ENCODE results near the gene MEF2A.
A peak's percentile ranks its signal among the peaks of the same experiment; 100 is the strongest.

Gene MEF2A

DNA sequence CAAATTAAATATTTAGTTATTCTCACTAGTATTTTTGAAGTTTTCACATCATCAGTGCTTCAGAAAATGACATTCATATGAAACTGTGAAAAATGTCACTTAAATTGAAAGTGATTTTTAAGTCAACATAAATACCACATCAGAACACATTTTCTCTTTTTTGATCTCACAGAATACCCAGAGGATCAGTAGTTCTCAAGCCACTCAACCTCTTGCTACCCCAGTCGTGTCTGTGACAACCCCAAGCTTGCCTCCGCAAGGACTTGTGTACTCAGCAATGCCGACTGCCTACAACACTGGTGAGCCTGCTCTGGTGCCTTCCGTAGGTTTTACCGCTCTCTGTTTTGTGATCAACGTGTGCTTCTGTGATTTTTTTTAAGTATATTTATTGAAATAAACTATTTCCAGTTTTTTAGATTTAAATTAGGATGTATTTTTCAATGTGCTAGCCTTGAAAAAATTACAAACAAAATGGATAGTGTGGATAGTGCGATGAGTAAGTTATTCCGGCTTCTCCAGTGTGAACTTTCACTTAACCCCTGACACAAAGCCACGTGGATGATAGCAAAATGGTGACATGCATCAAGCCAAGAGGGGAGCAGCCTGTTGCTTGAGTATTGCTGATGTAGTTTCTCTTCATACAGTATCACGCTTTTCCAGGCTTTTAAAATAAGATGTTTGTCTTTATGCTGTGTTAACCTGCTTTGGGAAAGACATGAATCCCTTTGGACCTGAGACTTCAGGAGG is 140.9 kb downstream of the MEF2A start:
- no peak for DNase-seq (ENCODE audit: low spot score)

DNA sequence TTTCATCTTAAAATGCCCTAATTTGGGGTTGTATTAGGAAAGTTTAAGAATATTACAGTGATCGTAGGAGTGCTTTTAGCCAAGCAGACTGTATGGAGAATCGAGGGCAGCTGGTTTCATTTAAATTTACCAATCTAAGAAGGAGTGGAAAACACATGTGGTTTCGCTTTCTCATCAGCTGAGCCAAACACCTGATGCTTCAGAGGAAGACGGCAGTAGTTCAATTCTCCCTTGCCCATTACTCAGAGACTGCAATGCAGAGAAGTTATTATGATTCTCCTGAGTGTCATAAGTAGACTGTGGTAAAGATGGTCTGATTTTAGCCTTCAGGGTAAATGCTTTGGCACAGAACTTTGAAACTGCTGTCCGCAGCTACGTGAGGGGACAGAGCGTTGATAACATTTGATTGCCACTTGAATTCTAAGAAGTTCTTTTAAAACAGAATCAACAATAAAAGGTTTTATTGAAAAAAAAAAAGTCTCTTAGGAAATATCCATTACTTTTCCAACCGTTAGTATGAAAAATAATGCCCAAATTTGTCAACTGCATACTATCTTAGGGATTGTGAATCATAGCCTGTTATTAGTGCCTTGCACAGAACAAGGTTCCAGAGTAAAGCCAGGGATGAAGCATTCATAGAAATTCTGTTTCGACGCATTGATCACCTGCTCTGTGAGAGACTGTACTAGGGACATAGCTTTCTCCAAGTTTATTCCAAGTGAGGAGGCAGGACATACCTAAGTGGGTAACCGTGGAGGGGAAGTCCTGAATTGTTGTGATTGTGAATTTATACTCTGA is 141.9 kb downstream of the MEF2A start:
- no peak for DNase-seq (ENCODE audit: low spot score)

DNA sequence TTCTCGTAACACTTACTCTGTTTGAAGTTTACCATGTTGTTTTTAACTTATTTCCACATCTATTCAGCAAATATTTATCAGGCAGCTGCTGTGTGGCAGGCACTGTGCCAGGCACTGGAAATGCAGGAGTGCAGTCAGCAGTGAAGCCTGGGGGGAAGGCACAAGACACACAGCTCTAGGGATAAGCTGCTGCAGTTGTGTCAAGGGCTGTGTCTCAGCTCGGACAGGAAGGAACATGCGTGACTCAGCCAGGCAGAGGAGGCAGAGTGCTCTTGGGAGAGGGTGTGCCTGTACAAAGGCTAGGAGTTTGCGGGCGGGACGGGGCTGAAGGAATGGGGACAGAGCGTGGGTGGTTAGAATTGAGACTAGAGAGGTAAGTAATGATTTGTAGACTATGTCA is 142.8 kb downstream of the MEF2A start:
- DNase-seq (ENCODE audit: low spot score), result peak; percentile 38

DNA sequence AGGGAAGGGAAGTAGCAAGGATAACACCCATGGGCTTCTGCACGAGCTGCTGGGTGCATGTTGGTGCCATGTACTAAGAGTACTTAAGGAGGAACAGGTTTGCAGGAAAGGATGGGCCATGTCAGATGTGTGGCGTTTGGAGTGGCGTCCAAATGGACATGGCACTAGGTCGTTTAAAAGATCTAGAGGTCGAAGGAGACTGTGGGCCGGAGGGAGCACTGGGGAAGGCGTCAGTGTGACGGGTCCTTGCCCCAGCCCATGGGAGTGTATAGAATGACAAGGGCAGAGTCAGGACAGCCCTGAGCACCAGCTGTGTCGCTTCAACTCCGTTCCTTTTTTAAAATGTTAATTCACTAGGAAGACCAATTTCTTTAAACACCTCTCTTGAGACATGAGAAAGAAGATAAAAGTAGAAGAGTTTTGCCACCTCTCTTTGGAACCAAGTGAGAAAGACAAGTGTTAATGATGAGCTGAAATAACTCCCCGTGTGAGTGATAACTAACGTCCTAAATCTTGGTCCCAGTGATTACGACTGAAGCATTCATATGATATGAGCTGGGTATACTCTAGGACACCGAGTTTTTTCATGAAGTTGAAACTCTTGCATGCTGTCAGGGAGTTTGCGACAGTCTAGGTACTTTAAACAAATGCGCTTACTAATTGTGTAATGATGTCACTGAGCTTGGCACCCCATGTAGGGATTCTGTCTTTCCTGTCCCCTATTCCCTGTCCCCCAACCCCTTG is 143.6 kb downstream of the MEF2A start:
- no peak for DNase-seq (ENCODE audit: low spot score)

DNA sequence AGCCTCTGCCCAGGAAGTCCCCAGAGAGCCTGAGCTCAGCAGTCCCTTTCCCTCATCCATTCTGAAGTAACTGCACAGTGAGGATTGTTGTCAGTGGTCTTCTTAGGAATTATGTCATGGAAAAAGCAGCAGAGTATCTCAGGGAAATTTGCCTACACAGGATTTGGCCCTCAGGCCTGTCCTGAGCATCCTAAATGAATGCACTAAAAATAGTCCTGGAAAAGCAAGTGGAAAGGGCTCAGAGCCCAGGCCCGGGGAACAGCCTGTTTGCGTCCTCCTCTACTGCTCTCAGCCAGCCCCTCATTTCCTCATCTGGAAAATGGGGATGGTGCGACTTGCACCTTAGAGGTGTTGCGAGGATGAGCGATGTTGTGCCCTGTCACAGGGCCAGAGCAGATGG is 145.8 kb downstream of the MEF2A start:
- no peak for DNase-seq (ENCODE audit: low spot score)

DNA sequence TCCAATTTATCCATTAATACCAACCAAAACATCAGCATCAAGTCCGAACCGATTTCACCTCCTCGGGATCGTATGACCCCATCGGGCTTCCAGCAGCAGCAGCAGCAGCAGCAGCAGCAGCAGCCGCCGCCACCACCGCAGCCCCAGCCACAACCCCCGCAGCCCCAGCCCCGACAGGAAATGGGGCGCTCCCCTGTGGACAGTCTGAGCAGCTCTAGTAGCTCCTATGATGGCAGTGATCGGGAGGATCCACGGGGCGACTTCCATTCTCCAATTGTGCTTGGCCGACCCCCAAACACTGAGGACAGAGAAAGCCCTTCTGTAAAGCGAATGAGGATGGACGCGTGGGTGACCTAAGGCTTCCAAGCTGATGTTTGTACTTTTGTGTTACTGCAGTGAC is 146.6 kb downstream of the MEF2A start:
- DNase-seq (ENCODE audit: low spot score), result no peak

DNA sequence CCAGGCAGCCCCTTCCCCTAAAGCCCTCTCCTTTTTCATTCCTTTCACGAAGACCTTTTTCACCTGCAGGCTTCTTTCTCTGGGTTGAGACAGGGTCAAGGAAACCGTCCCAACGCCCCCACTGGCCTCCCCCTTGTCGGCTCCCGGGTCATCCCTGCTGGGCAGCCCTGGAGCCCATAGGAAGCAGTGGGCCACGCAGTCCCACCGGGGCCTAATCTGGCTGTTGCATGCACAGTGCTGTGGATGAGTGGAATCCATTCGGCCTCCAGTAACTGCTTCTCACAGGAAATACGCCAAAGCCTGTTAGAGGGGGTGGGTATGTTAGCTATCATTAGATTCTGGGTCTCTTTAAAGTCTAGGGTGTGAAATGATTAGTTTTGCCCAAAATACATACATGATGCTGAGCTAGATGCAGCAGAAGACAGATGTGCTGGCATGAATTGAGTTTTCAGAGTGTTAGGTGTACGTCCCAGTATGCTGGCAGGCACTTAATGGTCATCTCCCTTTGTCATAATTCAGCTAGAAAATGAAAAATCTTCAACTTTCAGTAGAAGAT is 150.8 kb downstream of the MEF2A start:
- no peak for DNase-seq (ENCODE audit: low spot score)

DNA sequence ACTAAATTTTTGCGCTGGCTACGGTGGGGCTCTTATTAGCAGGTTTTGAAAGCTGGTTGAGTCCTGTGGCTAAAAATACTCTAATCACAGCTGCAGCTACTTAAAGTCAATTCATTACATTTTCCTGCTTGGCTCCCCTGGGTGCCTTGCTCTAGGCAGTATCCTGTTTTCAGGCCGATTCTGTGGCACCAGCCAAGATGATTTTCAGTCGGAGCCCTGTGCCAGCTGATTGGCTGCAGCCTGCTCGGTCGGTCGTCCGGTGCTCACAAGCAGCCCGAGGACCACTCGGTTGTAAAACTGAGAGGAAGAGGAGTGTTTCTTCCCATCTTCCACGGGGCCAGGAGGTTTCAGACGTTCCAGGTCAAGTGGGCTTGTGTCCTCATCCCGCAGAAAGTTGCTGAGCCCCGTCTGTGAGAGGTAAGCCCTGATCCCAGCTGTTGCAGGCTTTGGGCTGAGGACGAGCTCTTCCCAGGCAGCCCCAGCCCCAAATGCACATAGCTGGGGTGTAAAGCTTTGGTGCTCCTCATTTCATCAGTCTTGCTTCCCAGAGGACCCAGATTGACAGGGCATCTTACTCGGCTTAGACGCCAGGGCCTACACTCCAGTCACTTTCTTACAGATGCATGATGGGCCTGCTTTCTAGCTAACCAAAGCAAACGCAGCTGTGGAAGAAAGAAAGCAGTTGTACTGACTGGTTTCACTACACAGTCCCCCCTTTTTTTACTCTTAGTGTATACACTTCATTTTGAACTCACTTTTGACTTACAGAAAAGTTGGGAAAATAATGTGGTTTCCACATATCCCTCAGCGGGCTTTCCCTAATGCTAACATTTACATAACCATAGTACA is 151.6 kb downstream of the MEF2A start:
- no peak for DNase-seq (ENCODE audit: low spot score)

DNA sequence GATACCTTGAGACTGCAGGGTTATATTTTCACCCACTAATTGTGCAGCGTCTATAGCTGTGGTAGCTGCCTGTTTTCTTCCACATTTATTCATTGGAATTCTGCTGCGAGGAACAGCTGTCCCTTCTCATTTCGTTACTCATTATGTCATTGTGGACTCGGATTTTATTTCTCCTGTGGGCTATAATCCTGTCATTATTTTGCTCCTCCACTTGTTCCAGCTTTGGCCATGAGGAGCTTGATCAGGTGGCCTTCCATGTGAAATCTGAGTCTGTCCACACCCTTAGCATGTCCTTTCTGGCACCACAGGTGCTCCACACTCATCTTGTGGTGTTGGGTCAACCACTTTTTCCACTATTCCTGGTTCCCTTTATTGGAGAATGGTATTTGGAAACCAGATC is 152.6 kb downstream of the MEF2A start:
- no peak for DNase-seq (ENCODE audit: low spot score)

DNA sequence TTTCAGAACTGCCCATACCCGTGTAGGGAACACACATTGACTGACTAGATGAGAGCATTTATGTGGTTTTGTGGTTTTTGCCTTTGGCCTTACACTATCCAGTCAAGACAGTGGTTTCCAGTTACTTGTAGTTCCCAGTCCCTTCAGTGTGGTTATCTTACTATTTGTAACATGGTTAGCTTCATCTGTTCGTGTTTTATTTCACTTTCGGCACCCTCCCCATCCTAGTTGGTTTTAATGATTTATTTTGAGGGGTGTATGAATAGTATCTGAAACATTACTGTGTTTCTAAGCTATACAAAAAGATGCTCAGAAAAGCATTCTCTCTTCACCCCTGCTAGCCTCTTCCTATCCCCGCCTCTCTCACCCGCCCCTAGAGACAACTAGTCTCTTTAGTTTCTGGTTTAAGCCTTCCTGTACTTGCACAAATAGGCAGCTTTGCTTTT is 153.3 kb downstream of the MEF2A start:
- no peak for DNase-seq (ENCODE audit: low spot score)

DNA sequence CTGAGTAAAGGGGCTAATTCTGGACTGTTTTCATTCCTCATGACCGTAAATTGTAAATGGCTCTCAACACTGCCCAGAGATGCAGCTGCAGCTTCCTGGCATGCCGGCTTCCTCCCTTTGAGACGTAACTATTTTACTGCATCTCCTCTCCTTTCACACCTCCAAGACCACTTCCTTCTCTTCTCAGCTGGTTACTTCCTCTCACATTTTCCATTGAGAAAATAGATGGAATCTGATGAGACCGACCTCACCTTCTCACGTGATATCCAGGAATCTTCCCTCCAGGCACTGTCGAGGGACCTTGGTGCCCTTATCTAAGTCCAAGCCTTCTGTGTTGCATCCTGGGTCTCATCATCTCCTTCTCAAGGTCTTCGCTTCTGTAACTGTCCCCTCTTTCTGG is 154.7 kb downstream of the MEF2A start:
- DNase-seq (ENCODE audit: low spot score), result no peak

DNA sequence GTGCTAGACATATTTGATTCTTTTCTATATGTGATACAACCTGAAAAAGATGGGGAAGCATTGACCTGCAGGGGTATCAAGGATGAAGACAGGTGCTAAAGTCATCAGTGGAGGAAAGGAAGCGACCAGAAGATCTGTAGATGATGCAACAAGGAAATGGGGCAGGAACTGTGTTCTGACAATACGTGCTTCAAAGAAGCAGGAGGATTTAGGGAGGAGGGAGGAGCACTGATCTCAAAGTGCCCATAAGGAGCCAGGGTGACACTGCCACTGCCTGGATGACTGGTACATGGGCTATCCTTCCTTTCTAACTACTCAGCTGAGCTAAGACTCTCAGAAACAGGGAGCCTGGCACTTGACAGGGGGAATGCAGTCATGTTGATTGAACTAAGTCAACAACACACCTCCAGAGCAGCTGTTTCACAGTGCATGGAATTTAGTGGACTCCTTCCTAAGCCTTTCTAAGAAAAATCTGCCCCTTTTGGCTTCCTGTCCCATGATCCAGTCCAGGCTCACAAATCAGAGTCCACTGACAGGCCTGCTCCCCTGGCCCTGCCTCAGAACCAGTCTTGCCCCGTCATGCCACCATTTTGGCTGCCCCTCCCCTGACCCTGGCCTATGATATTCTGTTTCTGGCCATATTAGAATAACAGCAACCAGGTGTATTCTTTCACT is 155.5 kb downstream of the MEF2A start:
- no peak for DNase-seq (ENCODE audit: low spot score)

DNA sequence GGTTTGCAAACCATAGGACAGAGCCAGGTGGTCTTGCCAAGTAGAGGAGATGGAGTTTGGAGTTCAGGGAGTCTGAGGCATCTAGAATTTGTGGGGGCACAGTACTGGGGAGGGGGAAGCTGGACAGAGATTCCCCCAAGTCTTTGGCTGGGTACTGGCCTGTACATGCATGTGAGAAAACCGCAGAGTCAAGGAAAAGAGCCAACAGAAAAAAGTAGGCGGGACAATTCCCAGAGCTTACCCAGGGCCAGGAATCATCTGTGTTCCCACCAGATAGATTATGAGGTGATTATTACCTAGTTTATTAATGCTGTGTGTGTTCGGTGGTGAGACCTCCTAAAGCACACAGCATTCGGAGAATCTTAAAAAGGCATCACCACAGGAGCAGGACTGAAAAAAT is 156.1 kb downstream of the MEF2A start:
- no peak for DNase-seq (ENCODE audit: low spot score)

DNA sequence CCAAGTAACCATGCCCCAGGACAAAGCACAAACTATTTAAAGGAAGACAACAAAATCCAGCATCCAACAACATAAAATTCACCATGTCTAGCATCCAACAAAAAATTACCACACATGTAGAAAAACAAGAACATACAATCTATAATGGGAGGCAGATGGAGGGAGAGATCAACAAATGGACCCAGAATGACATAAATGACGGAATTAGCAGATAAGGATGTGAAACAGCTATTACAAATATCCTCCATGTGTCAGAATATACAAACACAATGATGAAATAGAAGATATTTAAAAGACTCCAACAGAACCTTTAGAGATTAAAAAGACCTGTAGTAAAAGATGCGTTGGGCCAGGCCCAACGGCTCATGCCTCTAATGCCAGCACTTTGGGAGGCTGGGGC is 156.6 kb downstream of the MEF2A start:
- DNase-seq (ENCODE audit: low spot score), result no peak

DNA sequence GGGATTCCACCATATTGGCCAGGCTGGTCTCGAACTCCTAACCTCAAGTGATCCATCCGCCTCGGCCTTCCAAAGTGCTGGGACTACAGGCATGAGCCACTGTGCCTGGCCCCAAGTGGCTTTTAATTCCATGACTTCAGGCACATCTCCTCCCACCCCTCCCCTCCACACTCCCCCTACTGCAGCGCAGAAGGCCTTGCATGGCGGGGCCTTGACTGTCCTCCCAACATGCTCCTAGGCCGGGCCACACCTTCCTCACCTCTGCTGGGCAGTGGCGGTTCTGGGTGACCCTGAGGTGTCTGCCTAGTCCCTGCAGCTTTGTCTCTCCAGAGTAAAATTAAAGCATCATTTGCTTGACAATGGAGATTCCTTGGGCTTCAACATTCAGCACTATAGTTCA is 160.5 kb downstream of the MEF2A start:
- no peak for DNase-seq (ENCODE audit: low spot score)

DNA sequence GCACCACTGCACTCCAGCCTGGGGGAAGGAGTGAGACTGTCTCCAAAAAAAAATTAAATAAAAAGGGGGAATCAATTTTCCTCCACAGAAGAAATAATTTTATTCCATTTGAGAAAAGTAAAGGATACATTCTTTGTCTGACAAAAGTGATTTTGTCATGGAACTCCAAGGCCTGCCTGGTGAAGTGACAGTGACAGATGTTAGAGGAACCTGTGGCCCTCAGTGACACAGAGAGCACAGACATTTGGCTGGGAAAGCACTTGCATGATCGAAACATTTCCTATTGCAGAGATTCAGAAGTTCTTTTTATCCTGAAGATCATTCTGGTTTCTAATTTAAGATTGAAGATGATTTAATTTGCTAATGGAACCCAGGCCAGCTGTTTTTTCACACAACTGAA is 161.5 kb downstream of the MEF2A start:
- no peak for DNase-seq (ENCODE audit: low spot score)

DNA sequence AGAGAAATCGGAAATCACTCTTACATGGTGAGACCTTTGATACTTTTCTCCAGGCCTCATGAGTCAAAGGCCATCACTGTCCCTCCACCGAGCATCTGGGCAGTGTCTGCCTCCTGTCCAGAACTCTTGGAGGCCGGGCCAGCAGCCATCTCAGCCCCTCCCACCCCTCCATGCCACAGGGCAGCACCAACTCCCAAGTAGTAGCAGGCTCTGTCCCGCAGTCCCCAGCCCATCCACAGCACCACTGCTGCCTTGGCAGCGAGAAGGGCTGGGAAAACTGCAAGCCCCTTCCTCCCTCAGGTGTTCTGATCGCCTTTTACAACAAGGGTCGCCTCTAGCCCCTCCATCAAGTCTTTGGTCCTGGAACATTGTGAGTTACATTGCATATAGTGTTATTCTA is 161.9 kb downstream of the MEF2A start:
- no peak for DNase-seq (ENCODE audit: low spot score)

DNA sequence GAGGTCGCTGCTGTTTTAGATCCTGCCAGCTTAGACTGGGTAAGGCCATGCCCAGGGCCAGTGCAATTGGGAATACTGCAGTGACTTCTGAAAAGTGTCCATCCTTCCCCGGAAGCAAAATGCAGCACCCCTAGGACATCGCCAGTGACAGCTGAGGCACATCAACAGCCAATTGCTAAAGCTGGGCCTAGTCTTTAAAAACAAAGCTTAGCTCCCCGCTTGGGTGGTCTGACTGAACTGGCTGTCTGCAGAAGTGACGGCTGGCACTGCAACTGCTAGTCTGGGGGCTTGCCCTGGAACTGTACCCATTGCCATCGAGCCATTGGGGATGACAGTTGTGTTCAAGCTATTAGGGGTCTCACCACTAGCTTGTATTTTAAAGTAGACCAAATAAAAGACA is 163.1 kb downstream of the MEF2A start:
- no peak for DNase-seq (ENCODE audit: low spot score)

DNA sequence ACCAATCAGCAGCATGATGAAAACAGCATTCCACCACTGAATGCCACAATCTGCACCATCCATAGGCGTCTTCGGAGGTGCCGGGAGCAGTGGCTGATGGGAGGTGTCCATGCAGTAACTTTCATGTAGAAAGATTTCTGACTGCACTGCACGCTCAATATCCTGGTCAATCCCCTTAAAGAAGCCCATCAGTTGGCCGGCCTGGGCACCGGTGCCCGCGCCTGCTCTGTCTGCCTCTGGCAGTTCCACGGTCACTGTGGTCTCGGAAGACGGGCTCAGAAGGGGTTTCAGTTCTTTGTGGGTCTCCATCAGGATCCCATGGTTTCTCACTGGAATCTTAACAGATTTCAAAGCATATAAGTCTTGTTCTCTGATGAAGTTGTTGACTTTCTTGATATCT is 163.5 kb downstream of the MEF2A start:
- DNase-seq (ENCODE audit: low spot score), result no peak

DNA sequence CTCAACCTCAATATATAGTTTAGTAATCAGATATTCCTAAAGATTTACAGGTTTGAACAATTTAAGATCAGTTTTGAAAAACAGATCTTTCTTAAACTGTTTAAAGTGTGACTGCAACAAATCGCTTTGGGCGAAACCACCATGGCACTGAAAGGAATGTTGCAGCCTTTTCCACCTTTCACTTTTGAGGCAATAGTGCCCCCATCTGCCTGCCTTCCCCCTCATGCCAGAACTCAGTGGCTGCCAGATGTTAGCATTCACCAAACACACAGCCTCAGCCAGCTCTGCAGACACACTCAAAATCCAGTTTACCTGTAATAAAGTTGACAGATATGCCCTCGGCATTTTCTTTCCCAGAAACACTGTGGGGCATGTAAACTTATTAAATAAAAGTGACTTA is 164.1 kb downstream of the MEF2A start:
- DNase-seq (ENCODE audit: low spot score), result no peak
